RWPE2 (cell line): ENCODE results near the gene HIF1AN.

Experiments used
- ATAC-seq: fragments of 200-7000 bp; cut with Tn5 transposase; 3 replicates; pipeline ENCODE4 v1.9.1; 2021; ENCODE audit warnings: low read depth
- DNase-seq: peaks from one replicate; pipeline ENCODE4 v3.0.0-alpha.2; 2020; ENCODE audit warnings: low spot score
- H3K27ac ChIP-seq: fragments of 450-650 bp; 2 replicates; pipeline ENCODE4 v1.5.1; 2017; ENCODE audit warnings: mild to moderate bottlenecking; ENCODE audit not compliant: poor library complexity, severe bottlenecking
- H3K27me3 ChIP-seq: fragments of 250-450 bp; sonication (Bioruptor Pico); 2 replicates; pipeline ENCODE4 v1.5.1; 2021; ENCODE audit warnings: mild to moderate bottlenecking, moderate library complexity; ENCODE audit not compliant: insufficient read depth, poor library complexity, severe bottlenecking
- H3K36me3 ChIP-seq: fragments of 250-450 bp; sonication (Bioruptor Pico); 2 replicates; pipeline ENCODE4 v1.5.1; 2020; ENCODE audit warnings: low read depth, mild to moderate bottlenecking, moderate library complexity
- H3K4me1 ChIP-seq: fragments of 250-450 bp; sonication (Bioruptor Pico); 2 replicates; pipeline ENCODE4 v1.5.1; 2021; ENCODE audit warnings: mild to moderate bottlenecking, moderate library complexity; ENCODE audit not compliant: insufficient read depth, poor library complexity, severe bottlenecking
- H3K4me3 ChIP-seq: fragments of 250-450 bp; sonication (Bioruptor Pico); 2 replicates; pipeline ENCODE4 v1.5.1; 2021; ENCODE audit warnings: mild to moderate bottlenecking, moderate library complexity; ENCODE audit not compliant: severe bottlenecking
- H3K9me3 ChIP-seq: fragments of 250-450 bp; sonication (Bioruptor Pico); 2 replicates; pipeline ENCODE4 v1.5.1; 2021; ENCODE audit warnings: mild to moderate bottlenecking, moderate library complexity; ENCODE audit not compliant: severe bottlenecking
- TF ChIP-seq, protein P1 (sequence below): fragments of 450-650 bp; IDR thresholded peaks from one replicate; pipeline ENCODE4 v1.5.1; 2017; ENCODE audit warnings: mild to moderate bottlenecking, moderate library complexity; ENCODE audit not compliant: poor library complexity, severe bottlenecking

HIF1AN gene

DNA sequence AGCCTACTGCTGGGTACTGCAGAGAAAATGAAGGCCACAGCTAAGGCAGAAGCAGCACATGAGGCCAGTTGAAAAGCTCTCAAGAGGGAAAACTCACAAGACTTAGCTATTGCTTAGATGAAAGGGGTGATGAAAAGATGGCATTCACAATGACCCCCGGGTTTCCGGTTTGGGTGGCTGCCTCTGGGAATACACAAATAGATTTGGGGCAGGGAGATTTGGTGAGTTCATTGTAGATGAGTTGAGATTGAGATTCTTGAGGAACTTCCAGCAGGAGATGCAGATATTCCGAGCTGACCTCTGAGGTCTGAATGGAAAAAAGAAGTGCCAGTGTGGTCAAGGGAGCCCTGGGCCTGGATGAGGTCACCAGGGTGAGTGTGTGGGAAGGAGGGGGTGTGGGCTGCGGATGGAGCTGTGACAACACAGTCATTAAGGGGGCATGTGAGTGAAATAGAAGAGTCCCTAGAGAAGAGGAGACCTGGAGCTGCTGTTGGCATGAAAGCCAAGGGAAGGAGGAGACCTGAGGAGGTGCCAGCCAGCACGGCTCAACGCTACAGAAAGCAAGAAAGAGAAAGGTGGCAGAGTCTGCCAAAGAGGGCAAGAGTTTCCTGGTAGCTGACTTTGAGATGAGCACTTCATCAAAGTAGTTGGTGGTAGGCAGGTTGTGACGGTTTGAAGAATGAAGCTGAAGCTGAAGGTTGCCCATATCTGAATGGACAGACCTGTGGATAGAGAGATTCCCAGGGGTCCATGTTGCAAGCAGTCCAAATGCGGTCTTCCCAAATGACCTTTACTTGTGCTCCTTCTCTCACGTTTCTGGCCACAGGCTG lies 43.7 kb downstream of the HIF1AN start:
- DNase-seq (no peak), ATAC-seq (no peak)
- Histone ChIP-seq H3K36me3 (no peaks in the 10 kb centered on the region), H3K4me1 (no peaks in the 10 kb centered on the region), H3K4me3 (no peak overlapping the region), H3K27me3 (peaks cover 9% of the 10 kb centered on the region), H3K9me3 (no peaks in the 10 kb centered on the region), H3K27ac (no peak overlapping the region)
- TF ChIP-seq, protein P1, sequence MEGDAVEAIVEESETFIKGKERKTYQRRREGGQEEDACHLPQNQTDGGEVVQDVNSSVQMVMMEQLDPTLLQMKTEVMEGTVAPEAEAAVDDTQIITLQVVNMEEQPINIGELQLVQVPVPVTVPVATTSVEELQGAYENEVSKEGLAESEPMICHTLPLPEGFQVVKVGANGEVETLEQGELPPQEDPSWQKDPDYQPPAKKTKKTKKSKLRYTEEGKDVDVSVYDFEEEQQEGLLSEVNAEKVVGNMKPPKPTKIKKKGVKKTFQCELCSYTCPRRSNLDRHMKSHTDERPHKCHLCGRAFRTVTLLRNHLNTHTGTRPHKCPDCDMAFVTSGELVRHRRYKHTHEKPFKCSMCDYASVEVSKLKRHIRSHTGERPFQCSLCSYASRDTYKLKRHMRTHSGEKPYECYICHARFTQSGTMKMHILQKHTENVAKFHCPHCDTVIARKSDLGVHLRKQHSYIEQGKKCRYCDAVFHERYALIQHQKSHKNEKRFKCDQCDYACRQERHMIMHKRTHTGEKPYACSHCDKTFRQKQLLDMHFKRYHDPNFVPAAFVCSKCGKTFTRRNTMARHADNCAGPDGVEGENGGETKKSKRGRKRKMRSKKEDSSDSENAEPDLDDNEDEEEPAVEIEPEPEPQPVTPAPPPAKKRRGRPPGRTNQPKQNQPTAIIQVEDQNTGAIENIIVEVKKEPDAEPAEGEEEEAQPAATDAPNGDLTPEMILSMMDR = no peak

DNA sequence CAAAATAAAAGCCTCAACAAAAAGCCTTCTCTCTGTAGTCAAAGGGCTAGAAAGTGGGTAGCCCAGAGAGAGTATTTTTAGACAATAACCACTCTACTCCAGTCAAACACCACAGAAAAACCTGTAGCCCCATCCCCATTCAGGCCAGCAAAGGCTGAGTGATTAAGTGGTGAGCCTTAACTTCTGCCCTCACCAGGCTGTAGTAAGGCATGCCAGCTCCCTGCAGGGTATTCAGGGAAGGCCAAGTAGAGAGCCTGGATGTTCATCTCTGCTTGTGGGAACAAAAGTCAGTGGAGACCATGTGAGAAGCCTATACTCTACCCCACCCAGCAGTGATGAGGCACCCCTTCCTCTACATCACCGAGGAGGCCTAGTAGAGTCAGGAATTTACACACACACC lies 51.2 kb downstream of the HIF1AN start:
- TF ChIP-seq, protein P1 = no peak
- ATAC-seq (no peak), DNase-seq (no peak)
- Histone ChIP-seq H3K36me3 (no peaks in the 10 kb centered on the region), H3K9me3 (peaks cover 3% of the 10 kb centered on the region), H3K27ac (no peak overlapping the region), H3K4me3 (no peak overlapping the region), H3K27me3 (peaks cover 44% of the 10 kb centered on the region), H3K4me1 (no peaks in the 10 kb centered on the region)

DNA sequence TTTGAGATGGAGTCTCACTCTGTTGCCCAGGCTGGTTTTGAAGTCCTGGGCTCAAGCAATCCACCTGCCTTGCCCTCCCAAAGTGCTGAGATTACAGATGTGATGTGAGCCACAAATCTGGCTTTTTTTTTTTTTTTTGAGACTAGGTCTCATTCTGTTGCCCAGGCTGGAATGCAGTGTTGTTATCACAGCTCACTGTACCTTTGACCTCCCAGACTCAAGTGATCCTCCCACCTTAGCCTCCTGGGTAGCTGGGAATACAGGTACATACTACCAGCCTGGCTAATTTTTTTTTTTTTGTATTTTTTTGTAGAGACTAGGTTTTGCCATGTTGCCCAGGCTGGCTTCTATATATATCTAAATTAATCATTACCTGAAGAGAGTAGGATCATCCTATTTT lies 62.4 kb downstream of the HIF1AN start:
- no peak for ATAC-seq
- Histone ChIP-seq H3K27ac (no peak overlapping the region), H3K27me3 (no peaks in the 10 kb centered on the region), H3K9me3 (no peaks in the 10 kb centered on the region), H3K36me3 (no peaks in the 10 kb centered on the region), H3K4me3 (no peak overlapping the region), H3K4me1 (no peaks in the 10 kb centered on the region)
- TF ChIP-seq, protein P1 = no peak
- no peak for DNase-seq

DNA sequence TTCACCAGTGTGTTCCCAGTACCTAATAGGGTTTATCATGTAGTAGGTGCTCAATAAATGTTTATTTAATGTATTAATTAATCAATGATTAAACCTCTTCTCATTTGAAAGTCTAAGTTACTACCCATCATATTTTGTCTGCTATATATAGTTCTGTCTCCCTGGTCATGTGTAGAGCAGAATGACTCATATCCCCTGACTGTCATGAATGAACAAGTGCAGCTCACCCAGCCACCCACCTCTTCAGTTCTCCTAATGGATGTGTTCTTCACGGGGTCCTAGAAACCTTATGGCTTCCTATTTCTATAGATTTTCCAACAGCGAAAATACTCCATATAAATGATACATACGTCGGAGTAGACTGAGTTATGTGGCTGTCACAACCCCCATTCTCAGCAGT lies 64.5 kb downstream of the HIF1AN start:
- H3K9me3 ChIP-seq = no peaks in the 10 kb centered on the region
- H3K36me3 ChIP-seq = no peaks in the 10 kb centered on the region
- H3K4me3 ChIP-seq = no peak overlapping the region
- no peak for ATAC-seq
- no peaks in the 10 kb centered on the region for H3K27me3 ChIP-seq
- no peak overlapping the region for H3K27ac ChIP-seq
- H3K4me1 ChIP-seq = no peaks in the 10 kb centered on the region
- TF ChIP-seq, protein P1 = no peak
- no peak for DNase-seq

DNA sequence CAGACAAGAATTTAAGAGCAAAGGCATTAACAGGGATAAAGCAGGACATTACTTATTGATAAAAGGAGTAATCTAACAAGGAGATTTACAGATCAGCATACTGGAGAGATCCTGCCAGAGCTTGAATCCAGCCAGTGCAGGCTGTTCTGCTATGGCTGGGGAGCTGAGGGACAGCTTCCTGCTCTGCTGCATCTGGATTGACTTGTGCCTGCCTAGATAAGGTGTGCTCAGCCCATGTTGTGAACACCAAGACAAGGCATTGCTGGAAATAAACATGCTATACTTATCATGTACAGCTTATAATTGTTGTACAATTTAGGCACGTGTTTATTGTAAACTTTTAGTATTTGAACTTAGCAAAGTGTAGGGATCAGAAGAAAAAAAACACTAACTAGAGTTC lies 71.7 kb downstream of the HIF1AN start:
- Histone ChIP-seq H3K27me3 (peaks cover 20% of the 10 kb centered on the region), H3K4me3 (no peak overlapping the region), H3K27ac (no peak overlapping the region), H3K9me3 (peaks cover 2% of the 10 kb centered on the region), H3K36me3 (no peaks in the 10 kb centered on the region), H3K4me1 (no peaks in the 10 kb centered on the region)
- no peak for ATAC-seq
- DNase-seq = no peak
- TF ChIP-seq, protein P1 = no peak
